K562 (cell line): Measurements from ENCODE around the gene CRELD2. TPM values are rescaled to one million over a fixed set of nuclear protein-coding genes. Genes with fewer than 3 reads are reported as not detected.

Source experiments
- BCL6 ChIP-seq: fragments of 250-450 bp; sonication (Bioruptor Pico); IDR thresholded peaks from 2 replicates; pipeline ENCODE4 v1.4.0; 2020
- CCAR2 ChIP-seq: fragments of 200-400 bp; formaldehyde crosslinking; IDR thresholded peaks from 2 replicates; pipeline ENCODE4 v1.6.1; 2017; ENCODE audit warnings: mild to moderate bottlenecking, low read depth, low read length
- CTCFL ChIP-seq: IDR thresholded peaks from 2 replicates; pipeline ENCODE4 v1.6.1; 2011; ENCODE audit warnings: borderline replicate concordance, low read depth, mild to moderate bottlenecking, moderate library complexity, low read length; ENCODE audit not compliant: insufficient read depth, poor library complexity, severe bottlenecking
- EGR1 ChIP-seq: fragments of 450-650 bp; conservative IDR thresholded peaks from 2 replicates; pipeline ENCODE4 v1.6.1; 2017; ENCODE audit warnings: mild to moderate bottlenecking
- ELF1 ChIP-seq: fragments of 200-800 bp; sonication (Bioruptor generic); IDR thresholded peaks from 2 replicates; pipeline ENCODE4 v1.6.1; 2016; ENCODE audit warnings: missing genetic modification characterization, missing compliant biosample characterization
- ELF4 ChIP-seq: fragments of 450-650 bp; formaldehyde crosslinking; IDR thresholded peaks from 2 replicates; pipeline ENCODE4 v1.4.0; 2022; ENCODE audit warnings: missing genetic modification characterization
- FOS ChIP-seq: IDR thresholded peaks from 3 replicates; pipeline ENCODE4 v1.6.1; 2011; ENCODE audit not compliant: insufficient read length; ENCODE audit errors: extremely low read depth
- FOXM1 ChIP-seq, 2 experiments: fragments of 450-650 bp in 1 of 2; sonication (generic) in 1 of 2; formaldehyde crosslinking in 1 of 2; IDR thresholded peaks; 2 replicates each; pipeline versions ENCODE4 v1.6.1 to v1.9.0; 2017 to 2022; ENCODE audit warnings: low read depth in 2 of 2, mild to moderate bottlenecking in 2 of 2, missing genetic modification reagents in 1 of 2, moderate library complexity in 1 of 2
- GTF2F1 ChIP-seq: IDR thresholded peaks from 2 replicates; pipeline ENCODE4 v1.6.1; 2011; ENCODE audit warnings: low read depth, low read length, improper control_type of control experiment
- HBP1 ChIP-seq: fragments of 450-650 bp; formaldehyde crosslinking; IDR thresholded peaks from 2 replicates; pipeline ENCODE4 v1.4.0; 2022; ENCODE audit warnings: missing genetic modification characterization
- HMG20A ChIP-seq: fragments of 450-650 bp; formaldehyde crosslinking; conservative IDR thresholded peaks from 2 replicates; pipeline ENCODE4 v1.4.0; 2020; ENCODE audit warnings: mild to moderate bottlenecking, mixed read lengths
- HNRNPUL1 ChIP-seq: fragments of 200-400 bp; formaldehyde crosslinking; IDR thresholded peaks from 2 replicates; pipeline ENCODE4 v1.6.1; 2017; ENCODE audit warnings: low read length
- KDM2B ChIP-seq: fragments of 250-450 bp; sonication (Bioruptor Pico); IDR thresholded peaks from 2 replicates; pipeline ENCODE4 v1.8.0; 2021; ENCODE audit warnings: mild to moderate bottlenecking, moderate library complexity
- MAFF ChIP-seq: IDR thresholded peaks from 2 replicates; pipeline ENCODE4 v1.6.1; 2012; ENCODE audit warnings: low read length, improper control_type of control experiment
- MTA2 ChIP-seq: fragments of 450-650 bp; IDR thresholded peaks from 2 replicates; pipeline ENCODE4 v1.6.1; 2016; ENCODE audit warnings: low read depth
- RBM39 ChIP-seq: fragments of 200-400 bp; formaldehyde crosslinking; optimal IDR thresholded peaks from 2 replicates; pipeline ENCODE3; 2018; ENCODE audit warnings: low read depth, low read length
- SREBF2 ChIP-seq: sonication (generic); formaldehyde crosslinking; IDR thresholded peaks from 2 replicates; pipeline ENCODE4 v1.4.0; 2020; ENCODE audit warnings: mild to moderate bottlenecking, missing genetic modification reagents
- SRSF9 ChIP-seq: fragments of 200-400 bp; formaldehyde crosslinking; IDR thresholded peaks from 2 replicates; pipeline ENCODE4 v1.6.1; 2017; ENCODE audit warnings: low read depth, low read length, borderline replicate concordance
- TCF15 ChIP-seq: fragments of 250-450 bp; sonication (Bioruptor Pico); IDR thresholded peaks from 2 replicates; pipeline ENCODE4 v1.8.0; 2022; ENCODE audit warnings: moderate library complexity, mild to moderate bottlenecking, inconsistent platforms
- TCF7 ChIP-seq: sonication (generic); IDR thresholded peaks from 2 replicates; pipeline ENCODE4 v1.6.1; 2016; ENCODE audit warnings: antibody characterized with exemption, borderline replicate concordance
- TCF7L2 ChIP-seq: fragments of 150-350 bp; IDR thresholded peaks from 2 replicates; pipeline ENCODE4 v1.6.1; 2016; ENCODE audit warnings: low read depth, mild to moderate bottlenecking, low read length, moderate library complexity
- THRAP3 ChIP-seq: fragments of 450-650 bp; IDR thresholded peaks from 2 replicates; pipeline ENCODE4 v1.6.1; 2016; ENCODE audit warnings: mild to moderate bottlenecking, inconsistent platforms, borderline replicate concordance
- U2AF2 ChIP-seq: fragments of 200-400 bp; formaldehyde crosslinking; optimal IDR thresholded peaks from 2 replicates; pipeline ENCODE3; 2017; ENCODE audit warnings: low read depth, mild to moderate bottlenecking, low read length
- ZNF124 ChIP-seq: sonication (generic); formaldehyde crosslinking; IDR thresholded peaks from 2 replicates; pipeline ENCODE4 v1.8.1; 2022; ENCODE audit warnings: missing genetic modification reagents
- ZNF655 ChIP-seq: fragments of 250-450 bp; sonication (Bioruptor Pico); IDR thresholded peaks from 2 replicates; pipeline ENCODE4 v1.5.0; 2021
- ZNF778 ChIP-seq: fragments of 450-650 bp; formaldehyde crosslinking; IDR thresholded peaks from 2 replicates; pipeline ENCODE4 v1.4.0; 2020; ENCODE audit warnings: mild to moderate bottlenecking, moderate library complexity
- polyA plus RNA-seq, 8 experiments: library from polyadenylated mRNA; depleted of rRNA in 4 of 8; stranded (reverse) in 5 of 8; unstranded in 3 of 8; fragments of >200 nt; fragmentation: Nextera tagmentation in 2 of 8; fragmentation: Illumina TruSeq in 1 of 8; extraction: Ambion mirVana in 2 of 8; extraction: Trizol in 1 of 8; gene quantifications; 2 replicates each; pipeline versions ENCODE4 v1.2.1 to v1.2.3, GENCODE V29; 2011 to 2014; ENCODE audit warnings: inconsistent platforms in 1 of 8, missing spikeins in 1 of 8
- total RNA-seq, 7 experiments: library from RNA; depleted of rRNA in 6 of 7; stranded (reverse); fragments of >200 nt in 6 of 7; fragmentation: Illumina TruSeq in 2 of 7; extraction: Trizol in 2 of 7; gene quantifications; 2 replicates each; pipeline versions ENCODE4 v1.2.1 to v1.2.3, GENCODE V29; 2011 to 2021; ENCODE audit warnings: low replicate concordance in 1 of 7

The CRELD2 gene
- total and polyA plus RNA-seq, 9 of the 15 experiments (the other 6 are each of a cell fraction or from before 2014, with no cell fraction given): 0.96 to 25.3 (median 8.8) TPM

- TF ChIP-seq FOXM1 (IDR thresholded peaks at IDR 0.05; ENCODE audit: low read depth): no peak
- no peak for TF ChIP-seq FOXM1 (CRISPR knock-in tag; IDR thresholded peaks at IDR 0.05; ENCODE audit: low read depth)
- TF ChIP-seq RBM39: no peak
- peak; percentile 37; the same call in 1 of the 2 replicates for TF ChIP-seq ELF1 (tag)
- TF ChIP-seq MAFF: peak; percentile 49; the same call in 1 of the 2 replicates
- no peak for TF ChIP-seq CTCFL
- TF ChIP-seq ZNF655: no peak
- no peak for TF ChIP-seq KDM2B
- TF ChIP-seq SRSF9: no peak
- TF ChIP-seq MTA2: 0 out of 2 replicates have a peak, but pooled peaks have one; percentile 9
- no peak for TF ChIP-seq ZNF124
- TF ChIP-seq GTF2F1: no peak
- TF ChIP-seq CCAR2: no peak
- peak; percentile 48 for TF ChIP-seq FOS
- no peak for TF ChIP-seq TCF7L2
- no peak for TF ChIP-seq U2AF2
- TF ChIP-seq HMG20A (CRISPR knock-in tag): no peak
- TF ChIP-seq SREBF2 (CRISPR knock-in tag): no peak
- TF ChIP-seq TCF7: no peak
- TF ChIP-seq HNRNPUL1: no peak
- TF ChIP-seq ELF4 (CRISPR knock-in tag): no peak
- TF ChIP-seq THRAP3: no peak
- TF ChIP-seq ZNF778 (CRISPR knock-in tag): no peak
- TF ChIP-seq EGR1: peak; percentile 65
- TF ChIP-seq TCF15 (CRISPR knock-in tag): no peak
- no peak for TF ChIP-seq BCL6
- TF ChIP-seq HBP1 (CRISPR knock-in tag): no peak
Measured at GRCh38 chr22:49970528-49971231, 52.2 kb downstream of the CRELD2 start (continued).
